Fibroblast of villous mesenchyme (primary cell): ENCODE data around the gene SMURF1. TPM values are rescaled to one million over a fixed set of nuclear protein-coding genes. Genes with fewer than 3 reads are reported as not detected.

Experiments used
- DNase-seq: peaks from one replicate; pipeline ENCODE4 v3.0.0-alpha.2; 2010; ENCODE audit warnings: low read depth
- H3K4me3 ChIP-seq: 2 replicates; pipeline ENCODE4 v1.5.1; 2011; ENCODE audit warnings: low read depth, mild to moderate bottlenecking, low read length
- CTCF ChIP-seq: IDR thresholded peaks from 2 replicates; pipeline ENCODE4 v1.5.1; 2012; ENCODE audit warnings: low read depth, mild to moderate bottlenecking, low read length; ENCODE audit not compliant: insufficient read depth
- total RNA-seq: library from RNA; depleted of rRNA; stranded (reverse); fragments of >200 nt; gene quantifications from 2 replicates; pipeline ENCODE4 v1.2.3, GENCODE V29; 2012

Gene SMURF1
- total RNA-seq, 1 donor: 29.8 TPM

- no peak for TF ChIP-seq CTCF
- H3K4me3 ChIP-seq: no peak overlapping the region
- no peak for DNase-seq
These were observed 147.8 kb downstream of the SMURF1 start for GRCh38 chr7:98996150-98996552.

- no peak for TF ChIP-seq CTCF
- no peak for DNase-seq
These were observed 148.3 kb downstream of the SMURF1 start for GRCh38 chr7:98995523-98996149.

GRCh38 chr7:98995111-98995510 is 148.8 kb downstream of the SMURF1 start:
- H3K4me3 ChIP-seq: no peak overlapping the region
- no peak for TF ChIP-seq CTCF
- no peak for DNase-seq

More at GRCh38 chr7:98995523-98996149, 148.3 kb downstream of the SMURF1 start:
- no peak overlapping the region for H3K4me3 ChIP-seq

GRCh38 chr7:98994046-98994944 is 149.6 kb downstream of the SMURF1 start:
- no peak for TF ChIP-seq CTCF
- no peak overlapping the region for H3K4me3 ChIP-seq
- no peak for DNase-seq

- H3K4me3 ChIP-seq: no peak overlapping the region
- TF ChIP-seq CTCF: no peak
- DNase-seq: no peak
These were observed 150.6 kb downstream of the SMURF1 start for GRCh38 chr7:98993024-98993897.

GRCh38 chr7:98992076-98992475 is 151.8 kb downstream of the SMURF1 start:
- no peak overlapping the region for H3K4me3 ChIP-seq
- no peak for TF ChIP-seq CTCF
- no peak for DNase-seq
